ENCODE data around the gene NKD1. TPM values are rescaled to one million over a fixed set of nuclear protein-coding genes. Genes with fewer than 3 reads are reported as not detected.
A peak's percentile ranks its signal among the peaks of the same experiment; 100 is the strongest.

Gene NKD1
- total RNA-seq, 2 experiments from 2014 or later, result 0.04 to 0.06 TPM

- ChIA-PET POLR2A (no interaction called here), CTCF (ENCODE audit: unreplicated experiment) (no interaction called here)
- Histone ChIP-seq H4K20me1 (ENCODE audit: insufficient read depth, low read length) (no peaks in the 10 kb centered on the region), H3K9me2 (ENCODE audit: insufficient read depth, low read length) (no peaks in the 10 kb centered on the region), H3K9me3 (ENCODE audit: low read length) (no peaks in the 10 kb centered on the region), H2AFZ (ENCODE audit: low read length) (no peak overlapping the region), H3K79me2 (ENCODE audit: insufficient read depth, low read depth, low read length) (no peaks in the 10 kb centered on the region), H3K4me3 (ENCODE audit: low read depth, low read length, poor library complexity, severe bottlenecking) (no peak overlapping the region), H3K4me1 (ENCODE audit: insufficient read depth, low read length, poor library complexity, severe bottlenecking) (peaks cover 9% of the 10 kb centered on the region), H3K27ac (ENCODE audit: low read depth, low read length, poor library complexity, severe bottlenecking) (no peak overlapping the region), H3K36me3 (ENCODE audit: insufficient read depth, low read length) (no peaks in the 10 kb centered on the region), H3K4me2 (ENCODE audit: low read length) (no peak overlapping the region)
- no TSS peak for BruUV-seq (replicated peaks)
- no peak for DNase-seq (ENCODE audit: low spot score)
- TF ChIP-seq, protein P1, sequence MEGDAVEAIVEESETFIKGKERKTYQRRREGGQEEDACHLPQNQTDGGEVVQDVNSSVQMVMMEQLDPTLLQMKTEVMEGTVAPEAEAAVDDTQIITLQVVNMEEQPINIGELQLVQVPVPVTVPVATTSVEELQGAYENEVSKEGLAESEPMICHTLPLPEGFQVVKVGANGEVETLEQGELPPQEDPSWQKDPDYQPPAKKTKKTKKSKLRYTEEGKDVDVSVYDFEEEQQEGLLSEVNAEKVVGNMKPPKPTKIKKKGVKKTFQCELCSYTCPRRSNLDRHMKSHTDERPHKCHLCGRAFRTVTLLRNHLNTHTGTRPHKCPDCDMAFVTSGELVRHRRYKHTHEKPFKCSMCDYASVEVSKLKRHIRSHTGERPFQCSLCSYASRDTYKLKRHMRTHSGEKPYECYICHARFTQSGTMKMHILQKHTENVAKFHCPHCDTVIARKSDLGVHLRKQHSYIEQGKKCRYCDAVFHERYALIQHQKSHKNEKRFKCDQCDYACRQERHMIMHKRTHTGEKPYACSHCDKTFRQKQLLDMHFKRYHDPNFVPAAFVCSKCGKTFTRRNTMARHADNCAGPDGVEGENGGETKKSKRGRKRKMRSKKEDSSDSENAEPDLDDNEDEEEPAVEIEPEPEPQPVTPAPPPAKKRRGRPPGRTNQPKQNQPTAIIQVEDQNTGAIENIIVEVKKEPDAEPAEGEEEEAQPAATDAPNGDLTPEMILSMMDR (conservative IDR thresholded peaks at IDR 0.05; ENCODE audit: low read length), result peak; percentile 65
- no peak for TF ChIP-seq EZH2phosphoT487 (IDR thresholded peaks at IDR 0.05; ENCODE audit: borderline replicate concordance, low read depth, low read length)
- intact Hi-C loops (cut with micrococcal nuclease; ENCODE audit: unreplicated experiment), result no loop called here
Observed at GRCh38 chr16:50677351-50677750, 129.2 kb downstream of the NKD1 start.

DNA sequence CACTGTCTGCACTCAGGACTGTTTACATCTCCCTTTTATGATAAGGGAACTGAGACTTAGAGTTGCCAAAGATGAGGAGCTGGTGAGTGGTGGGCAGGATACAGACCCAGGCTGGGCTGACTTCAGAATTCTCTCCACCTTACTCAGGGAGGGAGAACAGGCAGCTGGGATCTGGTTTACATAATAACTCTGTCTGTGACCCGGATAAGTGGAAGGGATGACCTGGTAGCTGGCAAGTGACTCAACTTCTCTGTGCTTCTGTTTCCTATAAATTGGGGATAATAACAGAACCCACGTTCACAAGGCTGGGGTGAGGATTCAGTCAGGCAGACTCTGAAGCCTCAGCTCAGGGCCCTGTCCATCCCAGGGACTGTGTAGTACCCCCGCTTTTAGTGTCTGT lies 130.3 kb downstream of the NKD1 start:
- H2AFZ ChIP-seq (ENCODE audit: low read length), result no peak overlapping the region
- H3K4me3 ChIP-seq (ENCODE audit: low read depth, low read length, poor library complexity, severe bottlenecking), result no peak overlapping the region
- H4K20me1 ChIP-seq (ENCODE audit: insufficient read depth, low read length), result no peaks in the 10 kb centered on the region
- H3K9me2 ChIP-seq (ENCODE audit: insufficient read depth, low read length), result no peaks in the 10 kb centered on the region
- H3K9me3 ChIP-seq (ENCODE audit: low read length), result no peaks in the 10 kb centered on the region
- no TSS peak for BruUV-seq (replicated peaks)
- no peak overlapping the region for H3K27ac ChIP-seq (ENCODE audit: low read depth, low read length, poor library complexity, severe bottlenecking)
- H3K4me1 ChIP-seq (ENCODE audit: insufficient read depth, low read length, poor library complexity, severe bottlenecking), result peaks cover 11% of the 10 kb centered on the region
- TF ChIP-seq, protein P1 (conservative IDR thresholded peaks at IDR 0.05; ENCODE audit: low read length), result no peak
- TF ChIP-seq EZH2phosphoT487 (IDR thresholded peaks at IDR 0.05; ENCODE audit: borderline replicate concordance, low read depth, low read length), result no peak
- intact Hi-C loops (cut with micrococcal nuclease; ENCODE audit: unreplicated experiment), result no loop called here
- no peaks in the 10 kb centered on the region for H3K36me3 ChIP-seq (ENCODE audit: insufficient read depth, low read length)
- ChIA-PET POLR2A (interaction anchor here (1.1 to 1.2 kb wide), 2 partner anchors 16 to 63 kb away, joined by 3 to 4 read pairs; no protein-coding TSS in a partner anchor), CTCF (ENCODE audit: unreplicated experiment) (no interaction called here)
- H3K4me2 ChIP-seq (ENCODE audit: low read length), result no peak overlapping the region
- no peak for DNase-seq (ENCODE audit: low spot score)
- no peaks in the 10 kb centered on the region for H3K79me2 ChIP-seq (ENCODE audit: insufficient read depth, low read depth, low read length)

- DNase-seq (ENCODE audit: low spot score), result no peak
- intact Hi-C loops (cut with micrococcal nuclease; ENCODE audit: unreplicated experiment), result no loop called here
- peaks cover 18% of the 10 kb centered on the region for H3K4me1 ChIP-seq (ENCODE audit: insufficient read depth, low read length, poor library complexity, severe bottlenecking)
- no peaks in the 10 kb centered on the region for H3K9me3 ChIP-seq (ENCODE audit: low read length)
- H4K20me1 ChIP-seq (ENCODE audit: insufficient read depth, low read length), result no peaks in the 10 kb centered on the region
- no peak overlapping the region for H2AFZ ChIP-seq (ENCODE audit: low read length)
- H3K4me2 ChIP-seq (ENCODE audit: low read length), result no peak overlapping the region
- ChIA-PET CTCF (ENCODE audit: unreplicated experiment) (no interaction called here), POLR2A (interaction anchor here (1.1 kb wide), 1 partner anchor 62 kb away, joined by 3 read pairs; no protein-coding TSS in a partner anchor)
- H3K36me3 ChIP-seq (ENCODE audit: insufficient read depth, low read length), result no peaks in the 10 kb centered on the region
- no TSS peak for BruUV-seq (replicated peaks)
- H3K4me3 ChIP-seq (ENCODE audit: low read depth, low read length, poor library complexity, severe bottlenecking), result no peak overlapping the region
- H3K79me2 ChIP-seq (ENCODE audit: insufficient read depth, low read depth, low read length), result no peaks in the 10 kb centered on the region
- H3K27ac ChIP-seq (ENCODE audit: low read depth, low read length, poor library complexity, severe bottlenecking), result no peak overlapping the region
- TF ChIP-seq, protein P1 (conservative IDR thresholded peaks at IDR 0.05; ENCODE audit: low read length), result no peak
- no peak for TF ChIP-seq EZH2phosphoT487 (IDR thresholded peaks at IDR 0.05; ENCODE audit: borderline replicate concordance, low read depth, low read length)
- H3K9me2 ChIP-seq (ENCODE audit: insufficient read depth, low read length), result no peaks in the 10 kb centered on the region
Observed at GRCh38 chr16:50679266-50679665, 131.1 kb downstream of the NKD1 start.
